Upper lobe of right lung (tissue), 1 donor: ENCODE data around the gene OSTC. TPM values are rescaled to one million over a fixed set of nuclear protein-coding genes. Genes with fewer than 3 reads are reported as not detected.

Source experiments
- ATAC-seq: fragments of 200-7000 bp; cut with Tn5 transposase; one replicate; pipeline ENCODE4 v1.9.1; 2020; ENCODE audit warnings: mild to moderate bottlenecking, moderate library complexity
- DNase-seq: peaks from one replicate; pipeline ENCODE4 v3.0.0-alpha.2; 2020
- H3K27ac ChIP-seq: fragments of 200-600 bp; one replicate; pipeline ENCODE4 v1.8.0; 2022
- H3K27me3 ChIP-seq: fragments of 200-600 bp; one replicate; pipeline ENCODE4 v1.8.0; 2022; ENCODE audit warnings: mild to moderate bottlenecking
- H3K36me3 ChIP-seq: fragments of 200-600 bp; one replicate; pipeline ENCODE4 v1.8.0; 2022
- H3K4me1 ChIP-seq: fragments of 200-600 bp; one replicate; pipeline ENCODE4 v1.8.0; 2022
- H3K4me3 ChIP-seq: fragments of 200-600 bp; one replicate; pipeline ENCODE4 v1.8.0; 2022; ENCODE audit warnings: mild to moderate bottlenecking
- H3K9me3 ChIP-seq: fragments of 200-600 bp; one replicate; pipeline ENCODE4 v1.8.0; 2022
- CTCF ChIP-seq: fragments of 200-600 bp; IDR thresholded peaks from one replicate; pipeline ENCODE4 v1.8.0; 2022; ENCODE audit warnings: antibody characterized with exemption
- intact Hi-C: fragments of 100-400 bp; cut with DNase I; formaldehyde crosslinking; loops from one replicate; pipeline ENCODE4 v1.11.0; 2022
- total RNA-seq: library from RNA; stranded (reverse); fragmentation: NEBNext Ultra II Directional; extraction: Animal tissue kit (Norgen Biotek cat#: 25700); gene quantifications from one replicate; pipeline ENCODE4 v1.2.1, GENCODE V29; 2021
- donor health status: DM: no; HTN: yes; CAD: no; lungs with severe emphysema.

The OSTC gene
- total RNA-seq, 1 donor from 2014 or later = 72.8 TPM

GRCh38 chr4:108611365-108611764 lies 39.0 kb upstream of the OSTC start:
- TF ChIP-seq CTCF = no peak
- ATAC-seq (no peak), DNase-seq (no peak)
- Histone ChIP-seq H3K4me1 (no peaks in the 10 kb centered on the region), H3K9me3 (peaks cover 7% of the 10 kb centered on the region), H3K4me3 (no peak overlapping the region), H3K36me3 (no peaks in the 10 kb centered on the region), H3K27me3 (no peaks in the 10 kb centered on the region), H3K27ac (no peak overlapping the region)
- intact Hi-C loops = no loop called here

GRCh38 chr4:108612365-108612764 lies 38.0 kb upstream of the OSTC start:
- Histone ChIP-seq H3K4me1 (no peaks in the 10 kb centered on the region), H3K27me3 (no peaks in the 10 kb centered on the region), H3K36me3 (no peaks in the 10 kb centered on the region), H3K27ac (no peak overlapping the region), H3K4me3 (no peak overlapping the region), H3K9me3 (peaks cover 7% of the 10 kb centered on the region)
- intact Hi-C loops = no loop called here
- TF ChIP-seq CTCF = no peak
- ATAC-seq = no peak
- DNase-seq = no peak

- no peak for ATAC-seq
- peaks cover 7% of the 10 kb centered on the region for H3K9me3 ChIP-seq
- peak overlapping the region; percentile 75 for H3K4me3 ChIP-seq
- intact Hi-C loops = no loop called here
- no peaks in the 10 kb centered on the region for H3K27me3 ChIP-seq
- H3K4me1 ChIP-seq = peaks cover 21% of the 10 kb centered on the region
- no peak for DNase-seq
- peak overlapping the region; percentile 85 for H3K27ac ChIP-seq
- TF ChIP-seq CTCF = no peak
- peaks cover 30% of the 10 kb centered on the region for H3K36me3 ChIP-seq
Measured at GRCh38 chr4:108619372-108620100, 30.9 kb upstream of the OSTC start.

DNA sequence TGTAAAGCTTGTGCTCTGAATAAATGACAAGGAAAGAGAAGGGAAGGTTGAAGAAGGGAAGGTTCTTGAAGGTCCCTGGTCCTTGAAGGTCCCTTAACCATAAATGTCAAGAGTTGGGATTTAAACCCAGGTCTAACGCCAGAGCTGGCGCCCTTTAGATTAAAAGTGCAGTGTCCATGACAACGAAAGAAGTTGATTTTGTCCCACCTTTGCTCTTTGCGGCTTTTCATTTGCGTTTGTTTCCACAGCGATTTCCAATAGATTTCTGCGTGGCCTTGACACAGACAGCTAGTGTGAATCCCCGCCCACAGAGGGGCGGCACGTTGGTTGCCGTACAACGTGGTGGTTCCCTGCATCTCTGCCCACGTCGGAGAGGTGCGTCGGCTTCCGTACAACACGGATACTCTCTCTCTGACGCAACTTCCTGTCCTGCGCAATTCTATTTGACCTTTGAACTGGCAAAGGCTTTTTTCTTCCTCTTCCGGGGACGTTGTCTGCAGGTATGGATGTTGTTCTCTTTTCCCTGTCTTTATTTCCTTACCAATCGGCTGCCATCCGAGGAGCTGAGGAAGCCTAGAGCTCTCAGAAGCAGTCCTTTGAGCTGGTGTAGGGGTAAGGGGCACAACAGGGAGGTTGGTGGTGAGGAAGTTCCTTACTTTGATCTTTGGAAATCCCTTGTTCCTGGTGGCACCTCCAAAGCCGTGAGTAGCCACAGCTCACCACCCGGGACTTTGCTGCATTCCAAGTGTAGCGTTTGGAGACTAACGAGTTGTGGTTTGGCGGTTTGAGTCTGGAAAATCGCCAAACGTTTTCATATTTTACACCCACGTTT lies 30.1 kb upstream of the OSTC start, which contains the start of gene RPL34:
Gene RPL34, plus strand, starts transcription at position 476 of the 832 bp plus-strand sequence. CDS start 1,384 bp downstream, outside the sequence.
- Histone ChIP-seq H3K4me1 (peaks cover 21% of the 10 kb centered on the region), H3K4me3 (peak within 1 kb of the TSS; percentile 75), H3K27ac (peak within 1 kb of the TSS; percentile 85), H3K36me3 (peaks cover 38% of the 10 kb centered on the region), H3K9me3 (peaks cover 6% of the 10 kb centered on the region), H3K27me3 (no peaks in the 10 kb centered on the region)
- intact Hi-C loops = no loop called here
- peak; percentile 98 for DNase-seq
- TF ChIP-seq CTCF = no peak
- ATAC-seq = peak; percentile 100

DNA sequence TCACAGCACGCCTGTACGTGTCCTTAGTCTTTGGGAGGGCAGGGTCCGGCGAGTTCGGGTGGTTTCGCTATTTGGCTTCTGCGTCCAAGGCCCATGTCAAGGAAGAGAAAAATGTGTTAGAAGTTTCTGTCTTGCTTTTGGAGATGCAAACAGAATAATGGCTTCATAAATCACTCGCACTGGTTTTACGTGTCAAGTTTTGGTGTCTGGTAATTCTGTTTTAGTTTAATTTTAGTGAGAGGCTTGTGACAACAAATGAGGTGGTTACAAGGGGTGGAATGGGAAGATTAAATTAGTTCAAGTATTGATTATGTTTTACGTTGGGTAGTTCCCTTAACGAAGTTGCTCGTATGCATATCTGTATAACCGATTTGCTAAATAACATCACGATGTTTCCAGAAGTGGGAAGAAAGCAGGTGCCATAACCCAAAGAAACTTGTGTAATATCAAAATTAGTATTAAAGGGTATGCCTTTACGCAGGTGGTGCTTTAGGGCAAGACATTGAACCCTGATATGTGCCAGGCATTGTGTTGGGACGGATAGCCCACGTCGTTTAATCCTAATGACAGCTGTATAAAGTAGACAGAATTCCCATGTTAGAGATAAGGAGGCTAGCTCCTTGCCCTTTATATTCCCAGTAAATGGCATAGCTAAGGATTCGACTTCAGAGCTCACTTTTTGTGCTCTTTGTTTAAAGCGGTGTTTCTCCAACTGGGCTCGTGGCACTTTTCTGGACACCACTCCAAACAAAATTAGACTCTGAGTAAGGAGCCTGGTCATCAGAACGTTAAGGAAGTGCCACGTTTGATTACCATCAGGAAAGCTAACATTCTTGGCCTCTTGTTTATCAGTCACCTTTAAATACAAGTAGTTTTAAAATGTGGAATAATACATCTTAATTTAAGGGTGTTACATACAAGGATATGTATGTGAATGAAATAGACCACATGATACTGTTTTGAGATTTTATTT lies 29.2 kb upstream of the OSTC start:
- H3K36me3 ChIP-seq = peaks cover 47% of the 10 kb centered on the region
- ATAC-seq (no peak), DNase-seq (no peak)
- peak overlapping the region; percentile 85 for H3K27ac ChIP-seq
- intact Hi-C loops = no loop called here
- H3K4me3 ChIP-seq = peak overlapping the region; percentile 75
- H3K9me3 ChIP-seq = no peaks in the 10 kb centered on the region
- H3K4me1 ChIP-seq = peaks cover 21% of the 10 kb centered on the region
- H3K27me3 ChIP-seq = no peaks in the 10 kb centered on the region
- no peak for TF ChIP-seq CTCF
